SK-N-SH (cell line): ENCODE results near the gene CD63. TPM values are rescaled to one million over a fixed set of nuclear protein-coding genes. Genes with fewer than 3 reads are reported as not detected.

Source experiments
- CTCF ChIA-PET: fragments of 300-600, 350-600 bp; formaldehyde crosslinking; extraction: SDS; loops from one replicate; lab custom pipeline; 2021; lab: Yijun Ruan, JAX
- POLR2A ChIA-PET: fragments of 350-600 bp; sonication (Branson Sonifier 250); formaldehyde crosslinking; extraction: SDS; loops from one replicate; lab custom pipeline; 2020; ENCODE audit warnings: antibody characterized with exemption, inconsistent platforms; lab: Yijun Ruan, JAX
- DNase-seq: peaks from one replicate; pipeline ENCODE4 v3.0.0; 2012
- H2AFZ ChIP-seq: fragments of 200-600 bp; sonication (generic); 2 replicates; pipeline ENCODE4 v1.8.1; 2016; ENCODE audit warnings: antibody characterized with exemption, mild to moderate bottlenecking, low read depth
- H3F3A ChIP-seq: fragments of 200-600 bp; sonication (generic); replicated peaks from 2 replicates; pipeline ENCODE3; 2016; ENCODE audit warnings: antibody characterized with exemption, mild to moderate bottlenecking; ENCODE audit not compliant: insufficient read depth
- H3K27ac ChIP-seq, 2 experiments: fragments of 200-500 bp in 1 of 2; fragments of 200-600 bp in 1 of 2; sonication (Bioruptor generic) in 1 of 2; sonication (generic), shearing (Covaris generic) in 1 of 2; 2 replicates each; pipeline versions ENCODE4 v1.5.1 to v1.6.1; 2014 to 2016; ENCODE audit warnings: low read depth in 2 of 2, inconsistent platforms in 1 of 2, low read length in 1 of 2, mild to moderate bottlenecking in 1 of 2, mixed read lengths in 1 of 2
- H3K27me3 ChIP-seq: fragments of 200-600 bp; sonication (generic), shearing (Covaris generic); 2 replicates; pipeline ENCODE4 v1.6.1; 2016; ENCODE audit warnings: mixed run types; ENCODE audit not compliant: insufficient read depth
- H3K36me3 ChIP-seq, 2 experiments: fragments of 200-500 bp in 1 of 2; fragments of 200-600 bp in 1 of 2; sonication (Bioruptor generic) in 1 of 2; sonication (generic) in 1 of 2; replicated peaks in 1 of 2; 2 replicates each; pipeline versions ENCODE3 to v1.5.1; 2014 to 2016; ENCODE audit warnings: low read length in 1 of 2, mild to moderate bottlenecking in 1 of 2; ENCODE audit not compliant: insufficient read depth in 2 of 2, control insufficient read depth in 1 of 2
- H3K4me1 ChIP-seq, 2 experiments: fragments of 200-500 bp in 1 of 2; fragments of 200-600 bp in 1 of 2; sonication (Bioruptor generic) in 1 of 2; sonication (generic), shearing (Covaris generic) in 1 of 2; 2 replicates each; pipeline versions ENCODE4 v1.5.1 to v1.6.1; 2014 to 2016; ENCODE audit warnings: low read depth in 1 of 2, low read length in 1 of 2, mixed run types in 1 of 2; ENCODE audit not compliant: insufficient read depth in 2 of 2, control insufficient read depth in 1 of 2
- H3K4me2 ChIP-seq: fragments of 200-600 bp; sonication (generic), shearing (Covaris generic); 2 replicates; pipeline ENCODE4 v1.6.1; 2017; ENCODE audit warnings: mixed run types
- H3K4me3 ChIP-seq, 2 experiments: fragments of 200-500 bp in 1 of 2; fragments of 200-600 bp in 1 of 2; sonication (Bioruptor generic) in 1 of 2; sonication (generic), shearing (Covaris generic) in 1 of 2; 2 replicates each; pipeline versions ENCODE4 v1.5.1 to v1.8.1; 2014 to 2016; ENCODE audit warnings: low read depth in 2 of 2, inconsistent platforms in 1 of 2, low read length in 1 of 2, mild to moderate bottlenecking in 1 of 2, mixed read lengths in 1 of 2, moderate library complexity in 1 of 2
- H3K79me2 ChIP-seq: fragments of 200-600 bp; sonication (generic); 2 replicates; pipeline ENCODE4 v1.8.1; 2017; ENCODE audit warnings: mild to moderate bottlenecking; ENCODE audit not compliant: insufficient read depth
- H3K9ac ChIP-seq: fragments of 200-600 bp; sonication (generic); 2 replicates; pipeline ENCODE4 v1.6.1; 2017; ENCODE audit warnings: mixed run types
- H3K9me2 ChIP-seq: fragments of 200-600 bp; sonication (generic); 2 replicates; pipeline ENCODE4 v1.6.1; 2017; ENCODE audit warnings: mixed run types
- H3K9me3 ChIP-seq: fragments of 200-600 bp; sonication (generic); 2 replicates; pipeline ENCODE4 v1.6.1; 2017; ENCODE audit warnings: mixed run types, mild to moderate bottlenecking, moderate library complexity
- H4K20me1 ChIP-seq: fragments of 200-600 bp; sonication (generic); 2 replicates; pipeline ENCODE4 v1.6.1; 2017; ENCODE audit warnings: mild to moderate bottlenecking, mixed run types; ENCODE audit not compliant: insufficient read depth
- CHD2 ChIP-seq: fragments of 150-350 bp; IDR thresholded peaks from 2 replicates; pipeline ENCODE4 v1.6.1; 2018; ENCODE audit warnings: low read length; ENCODE audit not compliant: partially characterized antibody
- EP300 ChIP-seq, 2 experiments: IDR thresholded peaks; 2 replicates each; pipeline versions ENCODE4 v1.4.0 to v1.6.1; 2012; ENCODE audit warnings: borderline replicate concordance in 1 of 2, low read depth in 1 of 2, low read length in 1 of 2
- FOSL2 ChIP-seq: IDR thresholded peaks from 2 replicates; pipeline ENCODE4 v1.4.0; 2012; ENCODE audit warnings: low read depth, mild to moderate bottlenecking, moderate library complexity, borderline replicate concordance
- FOXJ3 ChIP-seq: sonication (generic); formaldehyde crosslinking; IDR thresholded peaks from 2 replicates; pipeline ENCODE4 v1.5.1; 2020; ENCODE audit warnings: mild to moderate bottlenecking, missing genetic modification reagents
- FOXM1 ChIP-seq: IDR thresholded peaks from 2 replicates; pipeline ENCODE4 v1.4.0; 2012; ENCODE audit warnings: low read depth, mild to moderate bottlenecking
- GATA2 ChIP-seq: sonication (generic); formaldehyde crosslinking; IDR thresholded peaks from 2 replicates; pipeline ENCODE4 v1.5.0; 2020; ENCODE audit warnings: mild to moderate bottlenecking, missing genetic modification reagents
- MXI1 ChIP-seq: IDR thresholded peaks from 2 replicates; pipeline ENCODE4 v1.6.1; 2012; ENCODE audit warnings: mild to moderate bottlenecking, low read depth, low read length, improper control_type of control experiment
- NFIC ChIP-seq: IDR thresholded peaks from 2 replicates; pipeline ENCODE4 v1.4.0; 2012; ENCODE audit warnings: borderline replicate concordance
- POLR2AphosphoS5 ChIP-seq: IDR thresholded peaks from 2 replicates; pipeline ENCODE4 v1.6.1; 2012; ENCODE audit warnings: low read depth, low read length
- RFX5 ChIP-seq: IDR thresholded peaks from 2 replicates; pipeline ENCODE4 v1.6.1; 2012; ENCODE audit warnings: mild to moderate bottlenecking, improper control_type of control experiment, low read length
- RXRA ChIP-seq: IDR thresholded peaks from 2 replicates; pipeline ENCODE4 v1.4.0; 2012; ENCODE audit warnings: low read depth, mild to moderate bottlenecking, borderline replicate concordance
- SIN3A ChIP-seq: IDR thresholded peaks from 2 replicates; pipeline ENCODE4 v1.6.1; 2012; ENCODE audit warnings: low read depth, mild to moderate bottlenecking, low read length, moderate library complexity, borderline replicate concordance
- SMC3 ChIP-seq: IDR thresholded peaks from 2 replicates; pipeline ENCODE4 v1.6.1; 2012; ENCODE audit warnings: low read depth, low read length, improper control_type of control experiment
- TAF1 ChIP-seq: IDR thresholded peaks from 2 replicates; pipeline ENCODE4 v1.6.1; 2012; ENCODE audit warnings: low read depth, mild to moderate bottlenecking, low read length, moderate library complexity, borderline replicate concordance
- TCF12 ChIP-seq: IDR thresholded peaks from 2 replicates; pipeline ENCODE4 v1.4.0; 2012
- TEAD4 ChIP-seq: IDR thresholded peaks from 2 replicates; pipeline ENCODE4 v1.4.0; 2012; ENCODE audit warnings: mild to moderate bottlenecking, borderline replicate concordance; ENCODE audit not compliant: insufficient read depth
- USF1 ChIP-seq: IDR thresholded peaks from 2 replicates; pipeline ENCODE4 v1.4.0; 2012; ENCODE audit warnings: low read depth, borderline replicate concordance
- YY1 ChIP-seq: IDR thresholded peaks from 2 replicates; pipeline ENCODE4 v1.4.0; 2012; ENCODE audit warnings: low read depth, mild to moderate bottlenecking
- WGBS: methylation state at CpG from one replicate; pipeline ENCODE4 v1.1.6; 2017; ENCODE audit warnings: low lambda C conversion rate; 5-methylcytosine and 5-hydroxymethylcytosine counted together
- polyA plus RNA-seq, 3 experiments: library from polyadenylated mRNA; depleted of rRNA; stranded (reverse); fragments of >200 nt; gene quantifications; 2 replicates each; pipeline ENCODE4 v1.2.3, GENCODE V29; 2012
- TF ChIP-seq, protein P1 (sequence below): IDR thresholded peaks from 2 replicates; pipeline ENCODE4 v1.4.0; 2012; ENCODE audit warnings: low read depth
- TF ChIP-seq, protein P2 (sequence below): IDR thresholded peaks from 2 replicates; pipeline ENCODE4 v1.6.1; 2012; ENCODE audit warnings: mild to moderate bottlenecking, low read depth, low read length, moderate library complexity
- TF ChIP-seq, protein P3 (sequence below): fragments of 150-350 bp; IDR thresholded peaks from 2 replicates; pipeline ENCODE4 v1.6.1; 2016; ENCODE audit warnings: mild to moderate bottlenecking, low read depth, low read length
- TF ChIP-seq, protein P4 (sequence below): IDR thresholded peaks from 2 replicates; pipeline ENCODE4; 2012

The CD63 gene, protein sequence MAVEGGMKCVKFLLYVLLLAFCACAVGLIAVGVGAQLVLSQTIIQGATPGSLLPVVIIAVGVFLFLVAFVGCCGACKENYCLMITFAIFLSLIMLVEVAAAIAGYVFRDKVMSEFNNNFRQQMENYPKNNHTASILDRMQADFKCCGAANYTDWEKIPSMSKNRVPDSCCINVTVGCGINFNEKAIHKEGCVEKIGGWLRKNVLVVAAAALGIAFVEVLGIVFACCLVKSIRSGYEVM
- 1,022 and 1,465 TPM in 2 replicates for polyA plus RNA-seq (2012; rRNA removed)
- 1,236 and 1,638 TPM in 2 replicates for polyA plus RNA-seq (2012; cell fraction: cytosol; rRNA removed)
- polyA plus RNA-seq (2012; cell fraction: nucleus; rRNA removed) = 454 and 623 TPM in 2 replicates

GRCh38 chr12:55728939-55729818 is at the start of gene CD63:
Gene CD63, minus strand, starts transcription at chr12:55729009. Its CDS starts 668 bp downstream, at chr12:55728341.
- peak within 1 kb of the TSS; percentile 97 to 100 for H3K27ac ChIP-seq
- peak within 1 kb of the TSS; percentile 83 for H3K9ac ChIP-seq
- peaks cover 47% of the 10 kb centered on the region for H3K79me2 ChIP-seq
- no peaks in the 10 kb centered on the region for H3K9me2 ChIP-seq
- H3F3A ChIP-seq = peaks cover 31% of the 10 kb centered on the region
- H3K4me3 ChIP-seq = peak within 1 kb of the TSS; percentile 74 to 97
- H4K20me1 ChIP-seq = peaks cover 39% of the 10 kb centered on the region
- DNase-seq = peak; percentile 93
- ChIA-PET CTCF (interaction anchor here (0.8 to 4.6 kb wide), 12 partner anchors 9 to 460 kb away, joined by 3 to 47 read pairs (median 4); partner anchors contain the start of genes RDH5 and SMARCC2), POLR2A (interaction anchor here (0.6 to 2.5 kb wide), 18 partner anchors 8 to 388 kb away, joined by 3 to 14 read pairs (median 4); partner anchors contain the start of genes BLOC1S1, DNAJC14, ORMDL2 and PA2G4)
- peak within 1 kb of the TSS; percentile 84 for H2AFZ ChIP-seq
- H3K27me3 ChIP-seq = no peaks in the 10 kb centered on the region
- H3K4me2 ChIP-seq = peak within 1 kb of the TSS; percentile 97
- no peaks in the 10 kb centered on the region for H3K9me3 ChIP-seq
- 1% methylated on average over 10 of the region's 61 CpGs for WGBS
- H3K36me3 ChIP-seq = peaks cover 24 to 30% of the 10 kb centered on the region in 2 experiments
- H3K4me1 ChIP-seq = peaks cover 0 to 26% of the 10 kb centered on the region in 2 experiments; a peak in 1 of 4 replicates
- TF ChIP-seq YY1 = no peak
- TF ChIP-seq SMC3 = no peak
- TF ChIP-seq, protein P1, sequence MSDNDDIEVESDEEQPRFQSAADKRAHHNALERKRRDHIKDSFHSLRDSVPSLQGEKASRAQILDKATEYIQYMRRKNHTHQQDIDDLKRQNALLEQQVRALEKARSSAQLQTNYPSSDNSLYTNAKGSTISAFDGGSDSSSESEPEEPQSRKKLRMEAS = peak; percentile 92
- TF ChIP-seq, protein P2, sequence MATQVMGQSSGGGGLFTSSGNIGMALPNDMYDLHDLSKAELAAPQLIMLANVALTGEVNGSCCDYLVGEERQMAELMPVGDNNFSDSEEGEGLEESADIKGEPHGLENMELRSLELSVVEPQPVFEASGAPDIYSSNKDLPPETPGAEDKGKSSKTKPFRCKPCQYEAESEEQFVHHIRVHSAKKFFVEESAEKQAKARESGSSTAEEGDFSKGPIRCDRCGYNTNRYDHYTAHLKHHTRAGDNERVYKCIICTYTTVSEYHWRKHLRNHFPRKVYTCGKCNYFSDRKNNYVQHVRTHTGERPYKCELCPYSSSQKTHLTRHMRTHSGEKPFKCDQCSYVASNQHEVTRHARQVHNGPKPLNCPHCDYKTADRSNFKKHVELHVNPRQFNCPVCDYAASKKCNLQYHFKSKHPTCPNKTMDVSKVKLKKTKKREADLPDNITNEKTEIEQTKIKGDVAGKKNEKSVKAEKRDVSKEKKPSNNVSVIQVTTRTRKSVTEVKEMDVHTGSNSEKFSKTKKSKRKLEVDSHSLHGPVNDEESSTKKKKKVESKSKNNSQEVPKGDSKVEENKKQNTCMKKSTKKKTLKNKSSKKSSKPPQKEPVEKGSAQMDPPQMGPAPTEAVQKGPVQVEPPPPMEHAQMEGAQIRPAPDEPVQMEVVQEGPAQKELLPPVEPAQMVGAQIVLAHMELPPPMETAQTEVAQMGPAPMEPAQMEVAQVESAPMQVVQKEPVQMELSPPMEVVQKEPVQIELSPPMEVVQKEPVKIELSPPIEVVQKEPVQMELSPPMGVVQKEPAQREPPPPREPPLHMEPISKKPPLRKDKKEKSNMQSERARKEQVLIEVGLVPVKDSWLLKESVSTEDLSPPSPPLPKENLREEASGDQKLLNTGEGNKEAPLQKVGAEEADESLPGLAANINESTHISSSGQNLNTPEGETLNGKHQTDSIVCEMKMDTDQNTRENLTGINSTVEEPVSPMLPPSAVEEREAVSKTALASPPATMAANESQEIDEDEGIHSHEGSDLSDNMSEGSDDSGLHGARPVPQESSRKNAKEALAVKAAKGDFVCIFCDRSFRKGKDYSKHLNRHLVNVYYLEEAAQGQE = peak; percentile 52
- 0 out of 2 replicates have a peak, but pooled peaks have one; percentile 51 for TF ChIP-seq NFIC
- peak; percentile 90 for TF ChIP-seq USF1
- TF ChIP-seq GATA2 = no peak
- peak; percentile 54; the same call in 1 of the 2 replicates for TF ChIP-seq POLR2AphosphoS5
- peak; percentile 36 for TF ChIP-seq CHD2
- peak in 1 of 2 experiments; percentile 6; a peak in 1 of 4 replicates for TF ChIP-seq EP300 (IDR thresholded peaks at IDR 0.05; ENCODE audit: borderline replicate concordance in 1 of 2, low read depth in 1 of 2, low read length in 1 of 2)
- peak; percentile 65; the same call in 1 of the 2 replicates for TF ChIP-seq RXRA
- TF ChIP-seq TAF1 = peak; percentile 65; the same call in 1 of the 2 replicates
- TF ChIP-seq TCF12 = peak; percentile 63
- peak; percentile 84 for TF ChIP-seq MXI1
- TF ChIP-seq, protein P3, sequence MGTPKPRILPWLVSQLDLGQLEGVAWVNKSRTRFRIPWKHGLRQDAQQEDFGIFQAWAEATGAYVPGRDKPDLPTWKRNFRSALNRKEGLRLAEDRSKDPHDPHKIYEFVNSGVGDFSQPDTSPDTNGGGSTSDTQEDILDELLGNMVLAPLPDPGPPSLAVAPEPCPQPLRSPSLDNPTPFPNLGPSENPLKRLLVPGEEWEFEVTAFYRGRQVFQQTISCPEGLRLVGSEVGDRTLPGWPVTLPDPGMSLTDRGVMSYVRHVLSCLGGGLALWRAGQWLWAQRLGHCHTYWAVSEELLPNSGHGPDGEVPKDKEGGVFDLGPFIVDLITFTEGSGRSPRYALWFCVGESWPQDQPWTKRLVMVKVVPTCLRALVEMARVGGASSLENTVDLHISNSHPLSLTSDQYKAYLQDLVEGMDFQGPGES = no peak
- no peak for TF ChIP-seq RFX5
- no peak for TF ChIP-seq FOXM1
- TF ChIP-seq FOXJ3 (CRISPR knock-in tag) = no peak
- TF ChIP-seq TEAD4 = peak; percentile 37
- TF ChIP-seq SIN3A = peak; percentile 84; the same call in 1 of the 2 replicates
- TF ChIP-seq, protein P4, sequence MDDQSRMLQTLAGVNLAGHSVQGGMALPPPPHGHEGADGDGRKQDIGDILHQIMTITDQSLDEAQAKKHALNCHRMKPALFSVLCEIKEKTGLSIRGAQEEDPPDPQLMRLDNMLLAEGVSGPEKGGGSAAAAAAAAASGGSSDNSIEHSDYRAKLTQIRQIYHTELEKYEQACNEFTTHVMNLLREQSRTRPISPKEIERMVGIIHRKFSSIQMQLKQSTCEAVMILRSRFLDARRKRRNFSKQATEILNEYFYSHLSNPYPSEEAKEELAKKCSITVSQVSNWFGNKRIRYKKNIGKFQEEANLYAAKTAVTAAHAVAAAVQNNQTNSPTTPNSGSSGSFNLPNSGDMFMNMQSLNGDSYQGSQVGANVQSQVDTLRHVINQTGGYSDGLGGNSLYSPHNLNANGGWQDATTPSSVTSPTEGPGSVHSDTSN = peak; percentile 98
- TF ChIP-seq FOSL2 = peak; percentile 74; the same call in 1 of the 2 replicates
